ENCODE data around the gene PCDHGA11.
"Not testable (repeated sequence)": the region's sequence is repeated elsewhere in the genome, so short reads cannot be mapped to it uniquely, and the experiment has no call there.

PCDHGA11 gene

GRCh38 chr5:141432726-141433125 lies 11.9 kb downstream of the PCDHGA11 start:
- DNase-seq, result not testable (repeated sequence)

- no peak for DNase-seq
These were observed 13.2 kb downstream of the PCDHGA11 start for GRCh38 chr5:141434006-141434405.

GRCh38 chr5:141437221-141437620 lies 16.4 kb downstream of the PCDHGA11 start:
- no peak for DNase-seq

GRCh38 chr5:141439411-141440141 lies 18.7 kb downstream of the PCDHGA11 start:
- DNase-seq, result no peak

- DNase-seq, result no peak
These were observed 19.5 kb downstream of the PCDHGA11 start for GRCh38 chr5:141440341-141440740.

GRCh38 chr5:141441571-141442170 lies 20.8 kb downstream of the PCDHGA11 start:
- DNase-seq, result no peak

GRCh38 chr5:141465351-141465750 lies 44.5 kb downstream of the PCDHGA11 start:
- no peak for DNase-seq

All from retina (tissue), 1 donor.